Measurements from ENCODE around the gene FLVCR1. TPM values are rescaled to one million over a fixed set of nuclear protein-coding genes. Genes with fewer than 3 reads are reported as not detected.

Gene FLVCR1
- total RNA-seq, 1 donor from 2014 or later: 6.3 TPM

DNA sequence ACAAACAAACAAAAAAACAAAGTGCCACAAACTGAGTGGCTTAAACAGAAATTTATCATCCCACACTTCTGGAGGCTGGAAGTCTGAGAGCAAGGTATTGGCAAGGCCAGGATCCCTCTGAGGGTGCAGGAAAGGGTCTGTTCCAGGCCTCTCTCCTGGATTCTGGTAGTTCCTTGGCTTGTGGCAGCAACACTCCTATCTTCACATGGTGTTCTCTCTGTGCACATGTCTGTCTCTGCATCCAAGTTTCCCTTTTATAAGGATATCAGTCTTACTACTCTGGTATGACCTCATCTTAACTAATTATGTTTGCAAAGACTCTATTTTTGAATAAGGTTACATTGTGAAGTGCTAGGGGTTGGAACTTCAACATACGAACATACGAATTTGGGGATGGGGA is 87.0 kb downstream of the FLVCR1 start:
- TF ChIP-seq, protein P1, sequence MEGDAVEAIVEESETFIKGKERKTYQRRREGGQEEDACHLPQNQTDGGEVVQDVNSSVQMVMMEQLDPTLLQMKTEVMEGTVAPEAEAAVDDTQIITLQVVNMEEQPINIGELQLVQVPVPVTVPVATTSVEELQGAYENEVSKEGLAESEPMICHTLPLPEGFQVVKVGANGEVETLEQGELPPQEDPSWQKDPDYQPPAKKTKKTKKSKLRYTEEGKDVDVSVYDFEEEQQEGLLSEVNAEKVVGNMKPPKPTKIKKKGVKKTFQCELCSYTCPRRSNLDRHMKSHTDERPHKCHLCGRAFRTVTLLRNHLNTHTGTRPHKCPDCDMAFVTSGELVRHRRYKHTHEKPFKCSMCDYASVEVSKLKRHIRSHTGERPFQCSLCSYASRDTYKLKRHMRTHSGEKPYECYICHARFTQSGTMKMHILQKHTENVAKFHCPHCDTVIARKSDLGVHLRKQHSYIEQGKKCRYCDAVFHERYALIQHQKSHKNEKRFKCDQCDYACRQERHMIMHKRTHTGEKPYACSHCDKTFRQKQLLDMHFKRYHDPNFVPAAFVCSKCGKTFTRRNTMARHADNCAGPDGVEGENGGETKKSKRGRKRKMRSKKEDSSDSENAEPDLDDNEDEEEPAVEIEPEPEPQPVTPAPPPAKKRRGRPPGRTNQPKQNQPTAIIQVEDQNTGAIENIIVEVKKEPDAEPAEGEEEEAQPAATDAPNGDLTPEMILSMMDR (IDR thresholded peaks at IDR 0.05): no peak
- DNase-seq (no peak), ATAC-seq (no peak)
- H3K27me3 ChIP-seq (ENCODE audit: low read depth): peaks cover 13% of the 10 kb centered on the region
- peaks cover 5% of the 10 kb centered on the region for H3K4me1 ChIP-seq
- H3K36me3 ChIP-seq: no peaks in the 10 kb centered on the region
- intact Hi-C loops (cut with DNase I): no loop called here
- no peak overlapping the region for H3K27ac ChIP-seq
- no peak overlapping the region for H3K4me3 ChIP-seq
- no peaks in the 10 kb centered on the region for H3K9me3 ChIP-seq

DNA sequence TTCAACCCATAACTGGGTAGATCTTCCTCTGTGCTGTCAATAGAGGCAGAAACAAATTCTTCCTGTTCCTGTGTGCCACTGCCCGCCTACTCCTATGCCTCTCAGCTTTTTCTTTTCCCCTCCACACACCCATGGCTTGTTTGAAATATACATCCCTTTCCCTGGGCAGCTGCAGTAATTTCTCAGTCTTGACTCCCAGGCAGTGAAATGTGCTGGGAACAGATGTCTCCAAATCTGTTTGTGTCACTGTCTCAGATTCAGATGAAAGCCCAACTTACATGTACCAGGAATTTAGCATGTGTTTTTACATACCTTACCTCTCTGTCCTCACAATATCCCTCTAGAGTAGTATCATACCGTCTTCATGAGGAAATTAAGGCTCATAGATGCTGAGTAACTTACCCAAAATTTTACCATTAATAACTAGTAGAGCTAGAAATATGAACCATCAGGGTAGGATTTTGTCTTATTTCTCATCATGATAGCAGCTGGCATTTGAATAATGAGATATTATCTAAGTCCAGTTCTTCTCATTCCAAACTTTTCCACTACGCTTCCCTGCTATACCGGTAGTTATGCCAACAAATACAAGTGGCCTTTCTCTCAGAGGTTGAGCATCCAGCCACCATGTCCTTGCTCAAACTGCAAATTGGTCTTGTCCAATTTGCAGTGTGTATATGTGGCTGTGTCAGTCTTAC is 87.5 kb downstream of the FLVCR1 start:
- no peaks in the 10 kb centered on the region for H3K36me3 ChIP-seq
- intact Hi-C loops (cut with DNase I): no loop called here
- DNase-seq (no peak), ATAC-seq (no peak)
- no peak overlapping the region for H3K27ac ChIP-seq
- H3K4me3 ChIP-seq: no peak overlapping the region
- H3K27me3 ChIP-seq (ENCODE audit: low read depth): peaks cover 16% of the 10 kb centered on the region
- H3K4me1 ChIP-seq: peaks cover 7% of the 10 kb centered on the region
- H3K9me3 ChIP-seq: no peaks in the 10 kb centered on the region
- TF ChIP-seq, protein P1 (IDR thresholded peaks at IDR 0.05): no peak

DNA sequence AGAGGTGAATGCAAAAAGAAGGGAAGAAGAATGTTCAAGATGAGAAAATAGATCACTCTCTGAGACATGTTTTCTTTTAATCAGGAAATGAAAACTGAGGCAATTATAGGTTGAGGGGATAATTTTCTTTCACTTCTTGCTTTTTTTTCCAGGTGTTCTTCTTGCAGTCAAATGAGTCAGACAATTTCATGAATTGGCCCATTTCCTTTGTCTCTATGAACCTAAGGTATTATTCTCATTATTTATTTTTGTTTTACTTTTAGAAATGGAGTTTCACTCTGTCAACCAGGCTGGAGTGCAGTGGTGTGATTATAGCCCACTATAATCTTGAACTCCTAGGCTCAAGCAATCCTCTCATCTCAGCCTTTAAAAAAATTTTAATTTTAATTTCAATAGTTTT is 88.8 kb downstream of the FLVCR1 start:
- TF ChIP-seq, protein P1 (IDR thresholded peaks at IDR 0.05): no peak
- intact Hi-C loops (cut with DNase I): no loop called here
- DNase-seq: no peak

More for the DNA sequence above, 88.8 kb downstream of the FLVCR1 start:
- H3K4me1 ChIP-seq: peaks cover 12% of the 10 kb centered on the region
- H3K27ac ChIP-seq: no peak overlapping the region
- no peaks in the 10 kb centered on the region for H3K9me3 ChIP-seq
- H3K36me3 ChIP-seq: no peaks in the 10 kb centered on the region
- ATAC-seq: no peak
- H3K27me3 ChIP-seq (ENCODE audit: low read depth): peaks cover 26% of the 10 kb centered on the region
- H3K4me3 ChIP-seq: no peak overlapping the region

Other genes with a start within 250 kb of the FLVCR1 start
- gene ATF3, start 249.5 kb upstream of the FLVCR1 start, total RNA-seq: 25.8 TPM
- 12.8 TPM for gene BATF3, start 158.4 kb upstream of the FLVCR1 start, total RNA-seq
- 30.8 TPM for gene NSL1, start 66.5 kb upstream of the FLVCR1 start, total RNA-seq
- gene TATDN3, start 66.4 kb upstream of the FLVCR1 start, total RNA-seq: 12.3 TPM
- gene SPATA45, start 10.6 kb upstream of the FLVCR1 start, total RNA-seq: not detected
- gene VASH2, start 92.3 kb downstream of the FLVCR1 start, total RNA-seq: 1.6 TPM
- gene ANGEL2, start 157.6 kb downstream of the FLVCR1 start, total RNA-seq: 36.6 TPM
- gene RPS6KC1, start 193.0 kb downstream of the FLVCR1 start, total RNA-seq: 18.7 TPM

Data from lower lobe of right lung (tissue), 2 donors.